CD4-positive, alpha-beta T cell treated with Interleukin-21 for 1 hour (primary cell): ENCODE data around the gene PRDM1.

Experiments used
- DNase-seq: peaks from one replicate; pipeline ENCODE4 v3.0.0-alpha.2; 2020

Gene PRDM1

DNA sequence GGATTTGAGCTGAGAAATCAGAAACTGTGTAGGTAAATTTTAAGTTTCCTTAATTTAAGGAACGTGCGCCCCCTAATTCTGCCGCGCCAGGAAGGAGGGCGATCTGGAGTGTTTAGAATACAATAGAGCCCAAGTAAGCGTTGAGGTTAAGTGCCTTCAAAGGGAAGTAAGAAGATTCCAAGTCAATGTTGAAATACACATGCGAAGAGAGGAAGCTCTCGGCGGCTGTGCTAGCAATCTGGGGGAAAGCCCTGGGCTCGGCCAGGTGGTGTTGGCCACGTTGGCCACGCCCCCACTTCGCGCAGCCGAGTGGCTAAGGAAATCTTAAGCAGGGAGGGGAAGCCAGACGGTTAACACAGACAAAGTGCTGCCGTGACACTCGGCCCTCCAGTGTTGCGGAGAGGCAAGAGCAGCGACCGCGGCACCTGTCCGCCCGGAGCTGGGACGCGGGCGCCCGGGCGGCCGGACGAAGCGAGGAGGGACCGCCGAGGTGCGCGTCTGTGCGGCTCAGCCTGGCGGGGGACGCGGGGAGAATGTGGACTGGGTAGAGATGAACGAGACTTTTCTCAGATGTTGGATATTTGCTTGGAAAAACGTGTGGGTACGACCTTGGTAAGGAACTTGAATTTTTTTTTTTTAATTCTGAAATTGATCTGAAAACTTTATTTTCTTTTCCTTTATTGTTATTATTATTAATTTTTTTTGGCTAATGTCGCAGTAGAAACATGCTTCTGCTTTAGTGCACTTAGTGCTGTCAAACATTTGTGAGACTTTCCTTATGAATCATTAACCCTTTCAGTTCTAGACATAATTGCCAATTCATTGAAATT is at the start of gene PRDM1:
PRDM1 (plus strand) TSS at position 353 of the 830 bp plus-strand sequence; CDS start at position 571, 218 bp downstream.
- peak; percentile 92 for DNase-seq

DNA sequence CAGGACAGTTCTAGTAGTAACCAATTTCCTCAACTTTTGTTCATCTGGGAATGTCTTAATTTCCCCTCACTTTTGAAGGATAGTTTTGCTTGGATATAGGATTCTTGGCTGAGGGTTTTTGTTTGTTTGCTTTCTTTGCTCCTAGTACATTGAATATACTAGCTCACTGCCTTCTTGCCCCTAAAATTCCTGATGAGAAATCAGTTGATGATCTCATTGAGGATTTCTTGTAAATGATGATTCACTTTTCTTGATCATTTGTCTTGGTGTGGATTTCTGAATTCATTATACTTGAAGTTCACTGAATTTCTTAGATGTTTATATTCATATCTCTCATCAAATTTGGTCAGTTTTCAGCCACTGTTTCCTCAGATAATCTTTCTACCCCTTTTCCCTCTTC is 49.1 kb upstream of the PRDM1 start:
- DNase-seq: no peak

- DNase-seq: no peak
These were observed 46.1 kb upstream of the PRDM1 start for GRCh38 chr6:106039897-106040592.

DNA sequence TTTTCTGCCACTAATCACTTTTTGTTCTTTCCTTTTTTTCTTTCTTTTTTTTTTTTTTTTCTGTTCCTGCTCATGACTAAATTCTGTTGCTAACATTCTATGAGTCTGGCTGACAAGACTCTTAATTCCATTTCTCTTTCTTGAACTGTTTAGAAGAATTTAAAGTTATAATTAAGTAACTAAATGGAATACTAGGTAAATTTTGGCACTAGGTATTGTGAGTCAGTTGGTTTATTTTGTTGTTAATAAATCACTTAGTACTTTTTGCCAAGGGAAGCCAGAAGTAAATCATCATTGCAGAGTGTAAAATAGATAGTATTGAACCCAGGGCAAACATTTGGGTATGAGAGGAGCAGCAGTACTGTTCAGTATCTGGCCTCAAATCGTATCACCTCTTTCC is 42.0 kb upstream of the PRDM1 start:
- DNase-seq: no peak

DNA sequence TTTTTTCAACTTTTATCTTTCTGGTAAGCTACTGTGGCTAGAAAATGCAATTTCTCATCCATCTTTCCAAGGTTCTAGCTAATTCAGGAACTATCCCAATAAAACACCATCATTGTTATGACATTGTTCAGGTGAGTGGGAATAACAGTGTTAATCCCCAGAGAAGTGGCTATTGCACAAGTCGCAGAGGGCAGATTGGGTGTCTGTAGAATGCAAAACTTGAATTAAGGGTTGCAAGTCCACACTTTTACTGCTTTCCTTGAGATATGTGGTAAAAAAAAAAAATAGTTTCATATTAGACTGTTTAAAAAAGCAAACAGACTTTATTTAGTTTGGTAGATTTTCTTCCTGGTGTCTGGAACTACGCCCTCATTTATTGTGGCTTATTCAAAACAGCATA is 41.1 kb upstream of the PRDM1 start:
- no peak for DNase-seq

GRCh38 chr6:106046116-106046853 is 39.9 kb upstream of the PRDM1 start:
- no peak for DNase-seq

GRCh38 chr6:106046854-106047200 is 39.3 kb upstream of the PRDM1 start:
- DNase-seq: no peak

- DNase-seq: no peak
These were observed 37.8 kb upstream of the PRDM1 start for GRCh38 chr6:106048336-106048735.

DNA sequence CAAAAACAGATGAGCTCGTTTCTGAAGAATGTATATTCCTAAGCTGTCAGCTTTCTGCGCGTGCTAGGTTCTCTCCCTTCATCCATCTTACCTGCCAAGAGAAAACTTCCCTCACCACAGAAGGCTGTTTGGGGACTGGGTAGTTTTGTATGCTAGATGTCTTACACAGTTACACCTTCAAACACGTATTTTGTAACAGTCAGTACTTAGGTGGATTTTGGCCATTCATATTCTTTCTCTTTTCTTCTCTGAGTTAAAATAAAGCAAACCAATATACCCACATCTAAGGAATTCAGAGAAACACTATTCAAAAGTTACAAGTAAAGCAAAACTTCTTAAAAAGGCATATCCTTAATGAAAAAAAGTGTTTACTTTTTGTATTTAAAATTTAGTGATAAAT is 35.6 kb upstream of the PRDM1 start:
- no peak for DNase-seq

- no peak for DNase-seq
These were observed 34.9 kb upstream of the PRDM1 start for GRCh38 chr6:106051226-106051625.

DNA sequence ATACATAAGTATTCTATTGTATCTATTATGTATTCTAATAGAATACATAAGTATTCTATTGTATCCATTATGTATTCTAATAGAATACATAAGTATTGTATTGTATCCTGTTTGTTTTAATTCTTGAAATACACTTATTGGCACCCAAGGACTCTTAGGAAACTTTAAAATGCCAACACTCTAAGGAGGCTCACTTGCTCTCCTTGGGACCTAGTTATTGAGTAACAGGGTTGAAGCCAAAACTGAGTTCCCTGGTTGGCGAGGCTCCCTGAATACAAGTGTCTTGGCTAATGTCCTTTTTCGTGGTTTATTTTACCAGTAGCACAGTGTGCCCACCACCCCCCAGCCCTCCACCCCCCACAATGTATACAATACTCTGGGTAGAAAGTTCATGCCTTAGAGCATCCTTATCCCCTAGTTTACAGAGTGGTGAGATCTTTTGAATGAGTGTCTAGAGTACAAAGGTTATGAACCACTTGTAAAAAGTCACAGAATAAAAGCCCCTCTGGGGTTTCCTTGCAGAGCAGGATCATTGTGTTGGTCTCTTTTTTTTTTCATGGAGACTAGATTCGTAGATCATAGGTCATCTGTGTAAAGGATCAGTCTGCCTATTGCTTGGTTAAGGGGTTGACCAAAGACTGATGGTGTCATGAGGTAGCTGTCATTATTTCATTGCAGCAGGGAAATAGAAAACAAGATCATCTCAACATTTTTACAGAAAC is 32.5 kb upstream of the PRDM1 start:
- no peak for DNase-seq

GRCh38 chr6:106055489-106055888 is 30.6 kb upstream of the PRDM1 start:
- no peak for DNase-seq

DNA sequence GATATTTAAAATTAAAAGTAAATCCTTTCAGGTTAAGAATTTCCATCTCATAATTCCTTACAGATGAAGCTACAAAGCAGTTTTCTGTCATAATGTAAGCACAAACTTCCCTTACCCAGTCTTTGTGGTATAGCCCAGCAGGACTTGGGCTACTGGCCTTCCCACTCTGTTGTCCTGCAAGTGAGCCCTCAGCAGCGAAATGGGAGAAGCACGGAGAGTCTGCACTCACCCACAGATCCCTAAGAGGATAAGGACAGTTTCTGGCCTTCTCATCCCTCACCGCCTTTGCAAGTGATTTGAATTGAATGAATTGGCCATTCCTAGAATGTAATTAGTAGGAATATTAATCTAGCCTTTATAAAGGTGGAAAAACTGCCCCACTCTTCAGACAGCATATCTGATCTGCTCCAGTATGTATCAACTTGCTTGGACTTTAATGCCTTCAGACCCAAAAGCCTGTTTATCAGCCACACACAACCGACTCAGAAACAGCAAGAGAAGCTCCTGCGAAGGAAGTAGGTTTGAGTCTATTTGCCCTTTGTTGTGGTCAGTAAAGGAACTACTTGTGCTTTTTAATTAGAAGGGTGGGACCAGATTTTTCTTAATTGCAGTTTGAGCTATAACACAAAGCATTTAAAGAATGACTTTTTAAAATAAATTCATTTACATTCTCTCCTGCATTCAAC is 29.9 kb upstream of the PRDM1 start:
- peak; percentile 65 for DNase-seq

- DNase-seq: no peak
These were observed 29.3 kb upstream of the PRDM1 start for GRCh38 chr6:106056746-106057390.

DNA sequence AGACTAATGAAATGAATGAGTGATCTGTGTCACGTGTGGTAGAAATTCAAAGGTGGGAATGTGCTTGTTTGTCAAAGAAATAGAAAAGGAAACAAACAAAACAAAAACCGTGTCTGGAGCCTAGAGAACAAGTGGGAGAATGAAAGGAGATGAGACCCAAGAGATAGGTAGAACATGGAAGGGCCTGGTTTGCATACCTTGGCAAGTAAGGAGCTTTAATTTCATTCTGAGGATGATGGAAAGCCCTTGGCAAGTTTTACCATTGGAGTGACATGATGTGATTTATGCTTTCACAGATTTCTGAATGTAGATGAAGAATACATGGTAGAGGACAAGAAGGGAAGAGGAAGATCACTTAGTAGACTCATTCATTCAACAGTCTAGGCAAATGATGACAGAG is 26.8 kb upstream of the PRDM1 start:
- DNase-seq: no peak

DNA sequence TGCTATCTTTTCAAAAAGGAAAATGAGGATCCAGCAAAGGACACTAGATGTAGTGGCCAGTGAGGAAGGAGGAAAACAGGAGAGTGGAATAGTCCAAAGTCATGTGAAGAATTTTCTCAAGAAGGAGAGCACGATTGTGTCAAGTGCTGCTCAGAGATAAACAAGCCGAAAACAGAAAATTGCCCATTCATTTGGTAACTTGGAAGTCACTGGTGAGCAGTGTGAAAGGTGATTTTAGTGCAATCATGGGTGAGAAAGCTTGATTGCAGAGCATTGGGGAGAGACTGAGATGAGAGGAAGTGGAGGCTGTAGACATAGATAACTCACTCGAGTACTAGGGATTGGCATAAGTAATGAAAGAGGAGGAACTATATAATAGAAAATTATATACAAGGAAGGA is 26.0 kb upstream of the PRDM1 start:
- DNase-seq: no peak

DNA sequence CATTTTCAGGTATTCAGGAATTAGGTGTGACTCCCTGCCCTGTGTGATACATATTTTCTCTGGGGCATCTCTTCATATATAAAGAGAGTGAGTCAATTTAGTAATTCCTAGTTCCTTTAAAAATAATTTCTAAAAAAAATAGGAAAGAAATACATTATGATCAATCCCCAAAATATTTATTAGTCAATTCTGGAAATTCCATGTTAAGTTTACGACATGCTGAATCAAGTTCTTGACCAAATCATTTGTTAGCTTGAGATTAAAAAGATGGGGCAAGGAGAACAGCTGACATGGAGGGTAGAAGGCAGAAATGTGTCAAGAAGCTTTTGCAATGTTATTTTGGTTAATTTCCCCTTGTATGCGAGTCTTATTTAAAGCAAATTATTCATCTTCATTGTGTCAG is 22.7 kb upstream of the PRDM1 start:
- DNase-seq: no peak

DNA sequence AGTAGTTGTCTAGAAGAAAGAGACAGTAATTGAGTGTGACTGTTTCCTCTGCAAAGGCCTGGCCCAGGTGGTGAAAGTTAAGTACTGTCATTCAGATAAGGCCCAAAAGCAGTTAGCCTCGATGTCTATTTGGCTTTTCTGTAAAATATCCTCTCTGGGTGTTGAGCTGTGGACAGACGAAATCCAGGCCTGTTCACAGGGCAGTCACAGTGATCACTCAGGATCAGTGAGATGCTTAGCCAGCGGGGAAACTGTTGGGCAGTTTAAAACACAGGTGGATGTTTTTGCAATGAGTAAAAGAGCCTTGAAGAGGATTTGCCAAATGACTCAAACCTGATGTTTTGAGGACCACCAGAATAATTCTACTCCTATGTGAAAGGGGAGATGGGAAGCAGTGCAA is 22.0 kb upstream of the PRDM1 start:
- no peak for DNase-seq

DNA sequence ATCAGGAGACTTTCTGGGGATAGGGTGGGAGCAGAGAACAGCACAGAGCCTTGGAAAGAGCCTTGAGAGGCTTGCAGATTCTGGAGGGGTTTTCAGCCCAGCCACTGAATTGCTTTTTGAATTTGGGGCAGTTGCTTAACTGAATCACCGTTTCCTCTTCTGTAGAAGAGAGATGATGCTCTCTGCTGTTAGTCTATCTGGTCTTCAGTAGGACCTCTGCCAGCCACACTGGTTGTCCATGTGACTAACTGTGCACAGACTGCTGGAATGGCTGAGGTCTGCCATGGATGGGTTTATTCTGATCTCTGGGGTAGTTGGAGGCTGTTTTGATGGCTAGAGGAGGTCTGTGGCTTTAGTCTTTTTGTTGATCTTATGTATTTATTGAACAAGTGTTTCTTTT is 21.4 kb upstream of the PRDM1 start:
- DNase-seq: no peak

- DNase-seq: no peak
These were observed 19.1 kb upstream of the PRDM1 start for GRCh38 chr6:106066989-106067388.

DNA sequence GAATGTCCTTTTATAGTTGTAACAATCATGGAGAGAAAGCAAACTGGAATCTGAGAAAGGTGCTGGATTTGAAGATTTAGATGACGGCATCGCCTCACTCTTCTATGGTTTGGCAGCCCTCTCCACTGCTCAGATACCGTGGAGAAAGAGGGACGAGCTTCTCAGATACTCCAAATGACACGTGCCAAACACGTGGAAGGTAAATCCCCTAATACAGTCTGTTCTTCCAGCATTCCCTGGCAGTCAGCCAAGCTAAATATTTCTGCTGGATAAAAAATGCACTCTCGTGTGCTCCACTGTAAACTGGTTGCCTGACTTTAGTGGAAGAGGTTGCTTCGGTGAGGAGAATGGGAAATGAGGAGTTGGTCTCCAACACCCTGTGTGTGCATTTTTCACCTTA is 16.7 kb upstream of the PRDM1 start:
- DNase-seq: no peak

DNA sequence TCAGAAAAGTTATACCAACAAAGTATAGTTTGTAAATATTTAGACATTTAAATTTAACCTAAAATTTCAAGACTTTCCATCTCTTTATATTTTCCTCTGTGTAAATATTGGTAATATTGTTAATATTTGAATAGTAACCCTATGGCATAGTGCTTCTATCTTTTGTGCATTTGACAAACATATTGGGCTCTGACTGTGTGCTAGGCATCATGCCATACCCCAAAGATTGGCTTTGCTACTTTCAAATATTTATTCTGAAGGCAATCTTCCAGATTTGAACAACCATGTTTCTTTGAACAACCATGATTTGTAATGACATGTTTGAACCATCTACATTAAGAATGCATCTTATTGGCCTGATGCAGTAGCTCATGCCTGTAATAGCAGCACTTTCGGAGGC is 15.5 kb upstream of the PRDM1 start:
- no peak for DNase-seq
